Fibroblast of lung (primary cell): ENCODE data around the gene COP1.

Source experiments
- CTCF ChIP-seq, 2 donors: IDR thresholded peaks in 1 of 2; conservative IDR thresholded peaks in 1 of 2; 1 replicate in 1 of 2; 2 replicates in 1 of 2; pipeline ENCODE4 v1.5.1; 2011 to 2012; ENCODE audit warnings: low read length in 2 of 2, control low read depth in 1 of 2, inconsistent platforms in 1 of 2, low read depth in 1 of 2, mild to moderate bottlenecking in 1 of 2
- EZH2 ChIP-seq: IDR thresholded peaks from 2 replicates; pipeline ENCODE4 v1.5.1; 2012; ENCODE audit warnings: low read length, control low read depth, mild to moderate bottlenecking; ENCODE audit errors: missing control alignments

GRCh38 chr1:176196728-176197127, 10.4 kb downstream of the COP1 start:
- TF ChIP-seq CTCF (conservative IDR thresholded peaks at IDR 0.05 in 1 of 2, IDR thresholded peaks at IDR 0.05 in 1 of 2; ENCODE audit: low read depth in 1 of 2, low read length in 2 of 2) (no peak), EZH2 (no peak)
